ENCODE measurements around the gene PAXIP1. TPM values are rescaled to one million over a fixed set of nuclear protein-coding genes. Genes with fewer than 3 reads are reported as not detected.

PAXIP1 gene
- total RNA-seq, 1 experiment from 2014 or later: 32.6 TPM

- H2BK15ac ChIP-seq (ENCODE audit: low read depth, low read length): no peak overlapping the region
- peaks cover 19 to 52% (median 46%) of the 10 kb centered on the region in 3 experiments; a peak in 6 of 7 replicates for H3K36me3 Mint-ChIP-seq (ENCODE audit: insufficient read depth in 1 of 3, low read depth in 3 of 3)
Measured at GRCh38 chr7:154996101-154996500, 6.8 kb downstream of the PAXIP1 start.

More at GRCh38 chr7:154996101-154996500, 6.8 kb downstream of the PAXIP1 start:
- no peaks in the 10 kb centered on the region for H3K9me3 ChIP-seq (ENCODE audit: control insufficient read depth, low read depth, low read length)
- no peak for TF ChIP-seq CTCF (conservative IDR thresholded peaks at IDR 0.05)
- H2BK120ac ChIP-seq (ENCODE audit: low read depth, low read length, poor library complexity, severe bottlenecking): no peak overlapping the region
- H2BK5ac ChIP-seq (ENCODE audit: insufficient read length, low read length): no peak overlapping the region
- WGBS (ENCODE audit: extremely low coverage, insufficient read length, low lambda C conversion rate): no CpG with 5 or more reads among the region's 1 CpG
- Mint-ChIP-seq H3K9me3 (no peaks in the 10 kb centered on the region), H3K27ac (peak overlapping the region in 2 of 3 experiments; percentile 88 to 98; a peak in 3 of 7 replicates), H3K4me3 (no peak overlapping the region), H3K4me1 (peaks cover 32% of the 10 kb centered on the region in 2 experiments), H3K27me3 (ENCODE audit: low read depth) (no peaks in the 10 kb centered on the region)
- no peak overlapping the region for H3K27ac ChIP-seq (ENCODE audit: insufficient read length, low read depth, low read length)
- no peak overlapping the region for H2AFZ ChIP-seq (ENCODE audit: low read length)
- no peak overlapping the region for H3K23ac ChIP-seq (ENCODE audit: insufficient read length, low read depth, low read length)
- no peak overlapping the region for H3K4me2 ChIP-seq (ENCODE audit: insufficient read depth, insufficient read length, low read length)
- H3K4ac ChIP-seq (ENCODE audit: low read depth, low read length): no peak overlapping the region
- DNase-seq: no peak
- H3T11ph ChIP-seq (ENCODE audit: low read length): no peak overlapping the region
- peaks cover 4% of the 10 kb centered on the region; the same call in 1 of the 2 replicates for H3K4me1 ChIP-seq (ENCODE audit: insufficient read depth, low read length)
- no peak overlapping the region for H3K9ac ChIP-seq (ENCODE audit: extremely low read depth, insufficient read length, low read length)
- no peaks in the 10 kb centered on the region for H4K20me1 ChIP-seq (ENCODE audit: control insufficient read depth, insufficient read depth, insufficient read length)
- H4K91ac ChIP-seq (ENCODE audit: insufficient read length, low read depth, low read length): no peak overlapping the region
- no peak overlapping the region for H2BK12ac ChIP-seq (ENCODE audit: insufficient read length, low read depth, low read length)
- no peak overlapping the region for H3K14ac ChIP-seq (ENCODE audit: insufficient read depth, low read length)
- H2AK5ac ChIP-seq (ENCODE audit: insufficient read length, low read length): no peak overlapping the region
- H3K23me2 ChIP-seq (ENCODE audit: insufficient read length, low read depth, low read length, poor library complexity, severe bottlenecking): no peaks in the 10 kb centered on the region
- no peaks in the 10 kb centered on the region for H3K27me3 ChIP-seq (ENCODE audit: insufficient read depth, low read length)
- H3K79me1 ChIP-seq (ENCODE audit: insufficient read depth, low read depth, low read length, poor library complexity, severe bottlenecking): peaks cover 5% of the 10 kb centered on the region
- peaks cover 13% of the 10 kb centered on the region; the same call in 1 of the 2 replicates for H3K79me2 ChIP-seq (ENCODE audit: insufficient read depth, low read length)
- no peak overlapping the region for H3K56ac ChIP-seq (ENCODE audit: insufficient read length, low read depth, low read length)
- no peak overlapping the region for H4K8ac ChIP-seq (replicated peaks; ENCODE audit: insufficient read length, low read depth, low read length)
- no peak overlapping the region for H3K18ac ChIP-seq (ENCODE audit: insufficient read length, low read depth, low read length)
- H2BK20ac ChIP-seq (ENCODE audit: low read depth, low read length, poor library complexity, severe bottlenecking): no peak overlapping the region
- H4K5ac ChIP-seq (ENCODE audit: insufficient read length, low read depth, low read length): no peak overlapping the region
